ENCODE measurements around the gene PARVG. TPM values are rescaled to one million over a fixed set of nuclear protein-coding genes. Genes with fewer than 3 reads are reported as not detected.
A peak's percentile ranks its signal among the peaks of the same experiment; 100 is the strongest.

PARVG gene
- total and polyA plus RNA-seq, 10 of the 15 experiments (the other 5 are each of a cell fraction or from before 2014, with no cell fraction given), result 6.3 to 123 (median 71.9) TPM

- no peak overlapping the region for H3K4me2 ChIP-seq (ENCODE audit: control insufficient read depth, insufficient read depth)
- peaks cover 7 to 22% of the 10 kb centered on the region in 2 experiments; a peak in 3 of 4 replicates for H3K36me3 ChIP-seq (ENCODE audit: control insufficient read depth in 2 of 2, insufficient read depth in 2 of 2, low read length in 1 of 2)
- ChIA-PET SMC1A (ENCODE audit: uncharacterized antibody, unreplicated experiment) (no interaction called here), RAD21 (ENCODE audit: unreplicated experiment) (no interaction called here), POLR2A (no interaction called here), CTCF (no interaction called here)
- WGBS (ENCODE audit: insufficient coverage, insufficient replicate concordance, low lambda C conversion rate, missing lambda C conversion rate), result 91% methylated on average over 11 of the region's 11 CpGs
- no peaks in the 10 kb centered on the region for H4K20me1 ChIP-seq (ENCODE audit: control insufficient read depth, insufficient read depth)
- H3K9me3 ChIP-seq (replicated peaks; ENCODE audit: control insufficient read depth, insufficient read depth, low read length), result no peaks in the 10 kb centered on the region
- DNase-seq (ENCODE audit: low read depth, low spot score) (no peak), ATAC-seq (no peak), FAIRE-seq (no peak)
- H3K27me3 ChIP-seq (replicated peaks in 1 of 2; ENCODE audit: control insufficient read depth in 2 of 2, insufficient read depth in 2 of 2, low read length in 1 of 2), result no peaks in the 10 kb centered on the region
- no peak overlapping the region for H2AFZ ChIP-seq (ENCODE audit: control insufficient read depth, low read depth, low read length)
- no peaks in the 10 kb centered on the region for H3K4me1 ChIP-seq (ENCODE audit: control insufficient read depth, insufficient read depth, low read length)
- no peaks in the 10 kb centered on the region for H3K79me2 ChIP-seq (ENCODE audit: control insufficient read depth, insufficient read depth, low read length)
- no peak overlapping the region for H3K9ac ChIP-seq (ENCODE audit: control insufficient read depth, insufficient read depth, low read length)
- TF ChIP-seq, protein P1, sequence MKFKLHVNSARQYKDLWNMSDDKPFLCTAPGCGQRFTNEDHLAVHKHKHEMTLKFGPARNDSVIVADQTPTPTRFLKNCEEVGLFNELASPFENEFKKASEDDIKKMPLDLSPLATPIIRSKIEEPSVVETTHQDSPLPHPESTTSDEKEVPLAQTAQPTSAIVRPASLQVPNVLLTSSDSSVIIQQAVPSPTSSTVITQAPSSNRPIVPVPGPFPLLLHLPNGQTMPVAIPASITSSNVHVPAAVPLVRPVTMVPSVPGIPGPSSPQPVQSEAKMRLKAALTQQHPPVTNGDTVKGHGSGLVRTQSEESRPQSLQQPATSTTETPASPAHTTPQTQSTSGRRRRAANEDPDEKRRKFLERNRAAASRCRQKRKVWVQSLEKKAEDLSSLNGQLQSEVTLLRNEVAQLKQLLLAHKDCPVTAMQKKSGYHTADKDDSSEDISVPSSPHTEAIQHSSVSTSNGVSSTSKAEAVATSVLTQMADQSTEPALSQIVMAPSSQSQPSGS (IDR thresholded peaks at IDR 0.05; ENCODE audit: low read length), result no peak
- peak; percentile 55; the same call in 1 of the 2 replicates for TF ChIP-seq POLR2A (IDR thresholded peaks at IDR 0.05; ENCODE audit: low read depth, low read length)
- in situ Hi-C loops (cut with MboI), result no loop called here
- BruUV-seq (replicated peaks), result no TSS peak
- no peak overlapping the region for H3K27ac ChIP-seq (ENCODE audit: control insufficient read depth, insufficient read depth)
- intact Hi-C loops (cut with micrococcal nuclease; ENCODE audit: unreplicated experiment), result no loop called here
- no peak overlapping the region for H3K4me3 ChIP-seq
Observed at GRCh38 chr22:44161673-44162072, 19.1 kb upstream of the PARVG start.

GRCh38 chr22:44162960-44163359 is 17.8 kb upstream of the PARVG start:
- Histone ChIP-seq H3K79me2 (ENCODE audit: control insufficient read depth, insufficient read depth, low read length) (no peaks in the 10 kb centered on the region), H4K20me1 (ENCODE audit: control insufficient read depth, insufficient read depth) (no peaks in the 10 kb centered on the region), H3K36me3 (ENCODE audit: control insufficient read depth in 2 of 2, insufficient read depth in 2 of 2, low read length in 1 of 2) (peaks cover 7 to 18% of the 10 kb centered on the region in 2 experiments; a peak in 3 of 4 replicates), H3K27ac (ENCODE audit: control insufficient read depth, insufficient read depth) (no peak overlapping the region), H3K9ac (ENCODE audit: control insufficient read depth, insufficient read depth, low read length) (no peak overlapping the region), H3K4me2 (ENCODE audit: control insufficient read depth, insufficient read depth) (no peak overlapping the region), H3K4me1 (ENCODE audit: control insufficient read depth, insufficient read depth, low read length) (no peaks in the 10 kb centered on the region), H2AFZ (ENCODE audit: control insufficient read depth, low read depth, low read length) (no peak overlapping the region), H3K4me3 (no peak overlapping the region), H3K27me3 (replicated peaks in 1 of 2; ENCODE audit: control insufficient read depth in 2 of 2, insufficient read depth in 2 of 2, low read length in 1 of 2) (no peaks in the 10 kb centered on the region), H3K9me3 (replicated peaks; ENCODE audit: control insufficient read depth, insufficient read depth, low read length) (no peaks in the 10 kb centered on the region)
- DNase-seq (ENCODE audit: low read depth, low spot score) (no peak), ATAC-seq (no peak), FAIRE-seq (no peak)
- SMC1A ChIA-PET (ENCODE audit: uncharacterized antibody, unreplicated experiment), result no interaction called here
- CTCF ChIA-PET, result no interaction called here
- TF ChIP-seq FOXM1 (IDR thresholded peaks at IDR 0.05; ENCODE audit: low read depth, low read length), result no peak
- TF ChIP-seq YBX1 (IDR thresholded peaks at IDR 0.05), result no peak
- no peak for TF ChIP-seq PAX5 (IDR thresholded peaks at IDR 0.05; ENCODE audit: borderline replicate concordance, low read depth, low read length)
- no peak for TF ChIP-seq ASH2L (IDR thresholded peaks at IDR 0.05; ENCODE audit: borderline replicate concordance, low read depth)
- 93% methylated on average over 13 of the region's 13 CpGs for WGBS (ENCODE audit: insufficient coverage, insufficient replicate concordance, low lambda C conversion rate, missing lambda C conversion rate)
- POLR2A ChIA-PET, result no interaction called here
- no TSS peak for BruUV-seq (replicated peaks)
- intact Hi-C loops (cut with micrococcal nuclease; ENCODE audit: unreplicated experiment), result no loop called here
- RAD21 ChIA-PET (ENCODE audit: unreplicated experiment), result no interaction called here
- in situ Hi-C loops (cut with MboI), result no loop called here

All from GM12878 (cell line).